Measurements from ENCODE around the gene CEP112. TPM values are rescaled to one million over a fixed set of nuclear protein-coding genes. Genes with fewer than 3 reads are reported as not detected.

The CEP112 gene
- total RNA-seq, 4 donors from 2014 or later = 0.53 to 41.3 (median 5.7) TPM

- no peak overlapping the region for H3K27ac ChIP-seq
- no peaks in the 10 kb centered on the region for H3K4me1 ChIP-seq
- H3K9me3 ChIP-seq = no peaks in the 10 kb centered on the region
- no peaks in the 10 kb centered on the region for H3K27me3 ChIP-seq
- no peak for DNase-seq
- TF ChIP-seq POLR2A (IDR thresholded peaks at IDR 0.05) = no peak
- TF ChIP-seq, protein P1, sequence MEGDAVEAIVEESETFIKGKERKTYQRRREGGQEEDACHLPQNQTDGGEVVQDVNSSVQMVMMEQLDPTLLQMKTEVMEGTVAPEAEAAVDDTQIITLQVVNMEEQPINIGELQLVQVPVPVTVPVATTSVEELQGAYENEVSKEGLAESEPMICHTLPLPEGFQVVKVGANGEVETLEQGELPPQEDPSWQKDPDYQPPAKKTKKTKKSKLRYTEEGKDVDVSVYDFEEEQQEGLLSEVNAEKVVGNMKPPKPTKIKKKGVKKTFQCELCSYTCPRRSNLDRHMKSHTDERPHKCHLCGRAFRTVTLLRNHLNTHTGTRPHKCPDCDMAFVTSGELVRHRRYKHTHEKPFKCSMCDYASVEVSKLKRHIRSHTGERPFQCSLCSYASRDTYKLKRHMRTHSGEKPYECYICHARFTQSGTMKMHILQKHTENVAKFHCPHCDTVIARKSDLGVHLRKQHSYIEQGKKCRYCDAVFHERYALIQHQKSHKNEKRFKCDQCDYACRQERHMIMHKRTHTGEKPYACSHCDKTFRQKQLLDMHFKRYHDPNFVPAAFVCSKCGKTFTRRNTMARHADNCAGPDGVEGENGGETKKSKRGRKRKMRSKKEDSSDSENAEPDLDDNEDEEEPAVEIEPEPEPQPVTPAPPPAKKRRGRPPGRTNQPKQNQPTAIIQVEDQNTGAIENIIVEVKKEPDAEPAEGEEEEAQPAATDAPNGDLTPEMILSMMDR (IDR thresholded peaks at IDR 0.05) = no peak
- H3K36me3 ChIP-seq = no peaks in the 10 kb centered on the region
- H3K4me3 ChIP-seq = no peak overlapping the region
Observed at GRCh38 chr17:65743308-65743655, 448.7 kb downstream of the CEP112 start.

DNA sequence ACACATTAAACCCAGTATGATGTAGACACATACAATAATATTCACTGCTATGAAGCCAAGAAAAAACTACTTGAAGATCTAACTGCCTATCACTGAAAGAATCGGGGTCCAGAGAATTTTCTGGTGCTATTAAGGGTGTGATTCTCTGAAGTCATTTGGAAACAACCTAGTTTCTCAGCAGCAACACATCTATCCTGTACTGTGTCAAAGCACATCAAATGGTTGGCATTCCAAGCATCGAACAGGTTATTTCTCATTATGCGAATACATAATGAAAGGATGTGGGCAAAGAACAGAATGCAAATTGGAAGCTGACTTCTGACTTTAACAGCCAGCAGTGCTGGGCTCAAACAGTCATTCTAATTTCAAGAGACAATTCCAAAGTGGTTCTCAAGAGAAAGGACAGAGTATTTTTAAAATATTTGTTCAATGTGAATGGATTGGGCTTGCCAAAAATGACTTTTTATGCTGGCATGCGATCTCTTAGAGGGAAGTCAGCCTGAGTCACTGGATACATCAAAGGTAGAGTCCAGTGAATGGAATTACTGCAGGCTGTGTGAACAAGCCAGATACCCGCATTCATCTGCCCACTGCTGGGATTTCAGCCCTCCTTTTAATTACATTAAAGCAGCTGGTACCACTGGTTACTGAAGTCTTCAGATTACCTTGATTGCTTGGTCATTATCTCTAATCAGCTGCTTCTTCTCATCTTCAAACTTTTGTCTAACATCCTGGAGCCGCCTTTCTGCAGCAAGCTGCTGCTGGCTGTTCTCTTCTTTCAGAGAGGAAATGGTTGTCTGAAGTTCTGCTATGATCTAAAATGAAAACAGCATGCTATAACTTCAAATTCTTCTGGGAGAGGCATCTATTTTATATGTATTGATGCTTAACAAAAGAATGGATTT, 449.3 kb downstream of the CEP112 start:
- H3K4me3 ChIP-seq = no peak overlapping the region
- no peaks in the 10 kb centered on the region for H3K4me1 ChIP-seq
- TF ChIP-seq, protein P1 (IDR thresholded peaks at IDR 0.05) = no peak
- no peak for TF ChIP-seq POLR2A (IDR thresholded peaks at IDR 0.05)
- H3K27ac ChIP-seq = no peak overlapping the region
- no peak for DNase-seq
- H3K36me3 ChIP-seq = no peaks in the 10 kb centered on the region
- no peaks in the 10 kb centered on the region for H3K27me3 ChIP-seq
- no peaks in the 10 kb centered on the region for H3K9me3 ChIP-seq

DNA sequence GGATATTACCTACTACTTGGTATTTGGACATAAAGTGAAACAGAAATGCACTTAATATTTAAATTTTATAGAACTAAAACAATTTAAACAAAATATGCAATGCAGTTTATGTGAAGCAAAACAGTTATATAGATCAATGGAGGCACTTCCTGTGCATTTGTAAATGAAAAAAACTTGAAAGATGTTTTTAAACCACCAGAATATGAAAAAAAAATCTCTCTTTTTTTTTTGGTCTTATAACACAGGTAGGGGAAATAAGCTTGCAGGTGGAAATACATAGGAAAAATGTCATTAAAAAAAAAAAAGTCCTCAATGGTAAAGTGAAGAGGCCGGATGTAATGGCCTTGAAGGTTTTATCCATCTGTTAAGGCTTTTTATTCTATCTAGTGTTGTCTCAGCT, 450.2 kb downstream of the CEP112 start:
- TF ChIP-seq, protein P1 (IDR thresholded peaks at IDR 0.05) = no peak
- TF ChIP-seq POLR2A (IDR thresholded peaks at IDR 0.05) = no peak
- Histone ChIP-seq H3K4me1 (no peaks in the 10 kb centered on the region), H3K36me3 (no peaks in the 10 kb centered on the region), H3K9me3 (no peaks in the 10 kb centered on the region), H3K27me3 (no peaks in the 10 kb centered on the region), H3K27ac (no peak overlapping the region), H3K4me3 (no peak overlapping the region)
- DNase-seq = no peak

GRCh38 chr17:65739034-65739433, 452.9 kb downstream of the CEP112 start:
- no peak for TF ChIP-seq POLR2A (IDR thresholded peaks at IDR 0.05)
- TF ChIP-seq, protein P1 (IDR thresholded peaks at IDR 0.05) = no peak
- H3K4me1 ChIP-seq = no peaks in the 10 kb centered on the region
- no peak for DNase-seq

DNA sequence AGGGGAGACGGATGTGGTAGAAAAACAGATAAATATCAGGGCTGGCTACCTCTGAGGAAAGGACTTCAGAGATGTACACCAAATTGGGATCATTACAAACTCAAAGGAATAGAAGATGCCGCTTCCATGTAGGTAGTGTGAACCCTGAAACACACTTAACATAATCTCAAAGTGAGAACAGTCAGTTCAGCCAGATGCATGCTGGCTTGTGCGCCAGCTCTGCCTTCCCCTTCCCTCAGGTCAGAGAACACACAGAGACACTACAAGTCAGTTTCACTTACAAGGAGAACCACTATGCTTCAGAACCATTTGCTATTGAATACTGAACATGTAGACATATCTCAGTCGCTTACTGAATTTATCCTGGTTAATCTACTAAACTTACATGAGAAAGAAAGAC, 454.5 kb downstream of the CEP112 start:
- no peaks in the 10 kb centered on the region for H3K9me3 ChIP-seq
- no peaks in the 10 kb centered on the region for H3K27me3 ChIP-seq
- H3K4me3 ChIP-seq = no peak overlapping the region
- no peak overlapping the region for H3K27ac ChIP-seq
- TF ChIP-seq, protein P1 (IDR thresholded peaks at IDR 0.05) = no peak
- TF ChIP-seq POLR2A (IDR thresholded peaks at IDR 0.05) = no peak
- H3K4me1 ChIP-seq = no peaks in the 10 kb centered on the region
- DNase-seq = no peak
- H3K36me3 ChIP-seq = no peaks in the 10 kb centered on the region

More at GRCh38 chr17:65739034-65739433, 452.9 kb downstream of the CEP112 start:
- Histone ChIP-seq H3K36me3 (no peaks in the 10 kb centered on the region), H3K27ac (no peak overlapping the region), H3K9me3 (no peaks in the 10 kb centered on the region), H3K4me3 (no peak overlapping the region), H3K27me3 (no peaks in the 10 kb centered on the region)
